AG04449 (cell line): ENCODE results near the gene RHPN2.
"Not testable (repeated sequence)": the region's sequence is repeated elsewhere in the genome, so short reads cannot be mapped to it uniquely, and the experiment has no call there.

Experiments
- CTCF ChIA-PET: fragments of 350-600 bp; formaldehyde crosslinking; extraction: SDS; loops from one replicate; lab custom pipeline; 2021; ENCODE audit warnings: antibody characterized with exemption; lab: Yijun Ruan, JAX
- POLR2A ChIA-PET: fragments of 400-600, 350-600 bp; formaldehyde crosslinking; extraction: SDS; loops from one replicate; lab custom pipeline; 2020; ENCODE audit warnings: antibody characterized with exemption, inconsistent platforms; lab: Yijun Ruan, JAX
- DNase-seq: peaks from one replicate; pipeline ENCODE4 v3.0.0-alpha.2; 2010; ENCODE audit warnings: low read depth, low spot score
- H3K4me3 ChIP-seq: 2 replicates; pipeline ENCODE4 v1.5.1; 2011; ENCODE audit warnings: low read depth, mild to moderate bottlenecking, control low read depth, low read length
- CTCF ChIP-seq: IDR thresholded peaks from one replicate; pipeline ENCODE4 v1.5.1; 2011; ENCODE audit warnings: mild to moderate bottlenecking, moderate library complexity, low read length, control low read depth, inconsistent platforms; ENCODE audit not compliant: insufficient read depth; ENCODE audit errors: missing control alignments

The RHPN2 gene

DNA sequence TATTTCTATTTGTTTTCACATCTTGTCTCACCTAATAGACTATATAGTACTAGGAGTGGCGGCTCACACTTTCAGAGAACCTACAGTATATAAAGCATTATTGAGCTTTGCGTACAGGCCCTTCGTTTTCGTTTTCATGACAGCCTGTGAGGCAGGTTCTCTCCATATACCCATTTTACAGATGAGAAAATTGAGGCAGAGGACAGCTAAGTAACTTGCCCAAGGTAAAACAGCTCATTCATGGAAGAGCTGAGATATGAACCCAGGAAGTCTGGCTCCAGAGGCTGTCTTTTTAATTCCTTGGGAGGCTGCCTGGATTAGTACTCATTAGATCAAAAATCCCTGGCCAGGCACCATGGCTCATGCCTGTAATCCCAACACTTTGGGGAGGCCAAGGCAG is 63.8 kb downstream of the RHPN2 start:
- ChIA-PET CTCF (interaction anchor here (0.9 kb wide), 1 partner anchor 25 kb away, joined by 3 read pairs; no protein-coding TSS in a partner anchor), POLR2A (no interaction called here)
- no peak for DNase-seq
- no peak for TF ChIP-seq CTCF
- no peak overlapping the region for H3K4me3 ChIP-seq

- no peak overlapping the region for H3K4me3 ChIP-seq
- POLR2A ChIA-PET, result no interaction called here
- CTCF ChIA-PET, result no interaction called here
- TF ChIP-seq CTCF, result no peak
- no peak for DNase-seq
These were observed 64.2 kb downstream of the RHPN2 start for GRCh38 chr19:33000510-33000909.

DNA sequence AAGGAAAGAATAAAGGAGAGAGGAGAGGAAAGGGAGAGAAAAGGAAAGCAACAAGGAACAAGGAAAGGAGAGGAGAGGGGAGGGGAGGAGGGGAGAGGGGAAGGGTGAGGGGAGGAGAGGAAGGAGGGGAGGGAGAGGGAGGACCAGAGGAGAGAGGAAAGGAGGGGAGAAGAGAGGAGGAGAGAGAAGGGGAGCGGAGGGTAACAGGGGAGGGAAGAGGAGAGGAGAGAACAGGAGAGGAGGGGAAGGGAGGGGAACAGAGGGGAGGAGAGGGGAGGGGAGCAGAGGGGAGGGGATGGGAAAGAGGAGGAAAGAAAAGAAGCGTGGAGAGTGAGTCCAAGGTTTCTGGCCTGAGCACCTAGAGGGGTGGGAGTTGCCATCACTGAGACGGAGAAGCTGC is 66.0 kb downstream of the RHPN2 start:
- no peak overlapping the region for H3K4me3 ChIP-seq
- no peak for TF ChIP-seq CTCF
- DNase-seq, result no peak
- ChIA-PET POLR2A (no interaction called here), CTCF (no interaction called here)

DNA sequence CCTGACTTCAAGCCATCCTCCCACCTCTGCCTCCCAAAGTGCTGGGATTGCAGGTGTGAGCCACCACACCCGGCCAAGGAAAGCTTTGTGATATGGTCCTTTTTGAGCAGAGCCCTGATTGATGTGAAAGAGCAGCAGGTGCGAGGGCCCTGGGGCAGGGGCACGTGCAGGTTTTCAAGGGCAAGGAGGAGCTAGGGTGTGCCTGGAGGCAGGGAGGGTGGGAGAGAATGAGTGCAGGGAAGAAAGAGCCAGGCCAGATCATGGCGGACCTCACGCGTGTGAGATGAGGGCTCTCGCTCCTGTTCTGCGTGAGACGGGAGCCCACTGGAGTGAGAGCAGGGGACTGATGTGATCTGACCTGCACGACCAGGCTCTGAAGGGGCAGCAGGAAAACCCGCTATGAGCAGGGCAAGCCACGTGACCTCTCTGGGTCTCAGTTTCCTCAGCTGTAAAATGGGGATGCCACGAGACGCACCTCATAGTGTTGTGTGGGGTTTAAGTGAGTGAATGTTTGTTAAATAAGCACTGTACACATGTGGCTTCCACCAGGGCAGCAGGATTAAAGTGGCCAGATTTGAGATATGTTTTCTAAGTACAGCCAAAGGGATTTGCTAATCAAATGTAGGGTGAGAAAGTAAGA is 66.9 kb downstream of the RHPN2 start:
- TF ChIP-seq CTCF, result no peak
- POLR2A ChIA-PET, result no interaction called here
- CTCF ChIA-PET, result no interaction called here
- H3K4me3 ChIP-seq, result no peak overlapping the region
- no peak for DNase-seq

DNA sequence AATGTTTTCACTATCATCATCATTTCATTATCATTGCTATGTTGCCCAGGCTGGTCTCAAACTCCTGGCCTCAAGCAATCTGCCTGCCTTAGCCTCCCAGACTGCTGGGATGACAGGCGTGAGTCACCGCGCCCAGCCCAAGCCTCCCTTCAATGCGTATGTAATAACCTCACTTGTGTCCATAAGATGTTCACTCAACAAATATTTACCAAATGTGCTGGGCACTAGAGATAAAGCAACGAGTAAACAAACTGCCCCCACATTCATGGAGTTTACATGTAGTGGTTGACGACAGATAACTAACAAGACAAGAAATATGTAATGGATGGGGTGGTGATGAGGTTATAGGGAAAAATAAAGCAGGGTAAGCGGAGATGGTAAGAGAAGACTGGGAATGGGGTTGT is 67.6 kb downstream of the RHPN2 start:
- DNase-seq, POLR2A ChIA-PET, H3K4me3 ChIP-seq, CTCF ChIA-PET: not testable (repeated sequence)

GRCh38 chr19:32995966-32996365 is 68.7 kb downstream of the RHPN2 start:
- DNase-seq, CTCF ChIA-PET: not testable (repeated sequence)

DNA sequence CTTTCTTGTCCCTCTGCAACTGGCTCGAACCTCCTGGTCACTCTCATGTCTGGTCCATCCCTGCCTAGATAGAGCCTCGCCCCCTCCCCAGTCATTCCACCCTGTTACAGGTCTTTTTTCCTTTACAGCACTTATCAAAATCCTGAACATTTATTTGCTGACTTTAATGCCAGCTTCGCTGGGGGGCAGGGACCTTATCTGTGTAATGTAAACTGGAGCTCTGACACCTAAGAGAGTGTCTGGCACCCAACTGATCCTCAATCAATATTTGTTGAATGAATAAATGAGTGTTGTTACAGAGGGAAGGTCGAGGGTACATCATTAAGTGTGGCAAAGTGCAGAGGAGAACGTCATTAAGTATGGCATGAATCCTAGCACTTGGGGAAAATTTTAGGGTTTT is 76.0 kb downstream of the RHPN2 start:
- DNase-seq, result no peak
- POLR2A ChIA-PET, result no interaction called here
- no peak overlapping the region for H3K4me3 ChIP-seq
- no peak for TF ChIP-seq CTCF
- CTCF ChIA-PET, result interaction anchor here (3.0 kb wide), 1 partner anchor 13 kb away, joined by 8 read pairs; no protein-coding TSS in a partner anchor

More at GRCh38 chr19:32995966-32996365, 68.7 kb downstream of the RHPN2 start:
- H3K4me3 ChIP-seq, POLR2A ChIA-PET: not testable (repeated sequence)

DNA sequence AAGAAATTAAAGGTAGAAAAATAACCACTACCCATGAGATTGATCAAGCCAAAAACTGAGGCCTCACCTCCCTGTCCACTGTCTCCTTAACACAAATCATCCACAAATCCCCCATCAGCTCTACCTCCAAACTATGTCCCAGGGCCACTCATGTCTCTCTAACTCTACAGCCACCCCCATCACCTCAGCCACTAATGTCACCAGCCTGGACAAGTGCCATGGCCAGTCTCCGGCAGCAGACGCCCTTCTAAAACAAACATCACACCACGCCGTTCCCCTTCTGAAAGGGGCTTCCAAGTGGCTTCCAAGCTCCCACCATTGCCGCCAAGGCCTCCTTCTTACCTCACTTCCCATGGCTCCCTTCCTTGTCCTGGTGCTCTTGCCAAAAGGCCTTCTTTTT is 76.4 kb downstream of the RHPN2 start:
- DNase-seq, H3K4me3 ChIP-seq, POLR2A ChIA-PET: not testable (repeated sequence)
- CTCF ChIA-PET, result interaction anchor here (1.3 to 3.0 kb wide), 2 partner anchors 12 to 137 kb away, joined by 5 to 8 read pairs; no protein-coding TSS in a partner anchor

- POLR2A ChIA-PET, CTCF ChIA-PET: not testable (repeated sequence)
These were observed 82.2 kb downstream of the RHPN2 start for GRCh38 chr19:32982488-32982887.

DNA sequence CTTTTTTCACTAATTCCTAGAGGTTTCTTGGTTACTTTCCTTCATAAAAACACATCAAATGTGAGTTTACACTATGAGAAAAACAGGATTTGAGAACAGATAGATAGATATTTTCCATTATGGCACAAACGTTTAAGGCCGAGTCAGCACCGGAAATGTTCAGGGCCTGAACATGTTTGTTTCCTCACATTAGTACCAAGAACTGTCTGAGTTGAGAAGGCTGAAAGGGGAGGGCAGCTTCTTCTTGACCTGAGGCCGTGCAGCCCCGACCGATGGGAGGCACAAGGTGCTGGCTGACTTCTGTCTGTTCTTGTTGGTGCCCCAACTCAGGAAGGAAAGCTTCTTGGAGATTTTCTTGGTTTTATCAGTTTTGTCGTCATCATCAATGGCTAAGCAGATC is 84.9 kb downstream of the RHPN2 start:
- CTCF ChIA-PET, result interaction anchor here (1.4 kb wide), 1 partner anchor 139 kb away, joined by 3 read pairs; no protein-coding TSS in a partner anchor
- DNase-seq, POLR2A ChIA-PET, H3K4me3 ChIP-seq: not testable (repeated sequence)

More at GRCh38 chr19:32982488-32982887, 82.2 kb downstream of the RHPN2 start:
- DNase-seq, H3K4me3 ChIP-seq: not testable (repeated sequence)

- POLR2A ChIA-PET, DNase-seq, H3K4me3 ChIP-seq: not testable (repeated sequence)
- CTCF ChIA-PET, result interaction anchor here (1.0 to 7.4 kb wide), 5 partner anchors 103 to 206 kb away, joined by 3 to 89 read pairs (median 4); partner anchors contain the start of gene GPATCH1
These were observed 86.9 kb downstream of the RHPN2 start for GRCh38 chr19:32977813-32978212.
